Measurements from ENCODE around the gene RMI2. TPM values are rescaled to one million over a fixed set of nuclear protein-coding genes. Genes with fewer than 3 reads are reported as not detected.

RMI2 gene
- total and polyA plus RNA-seq, 2 experiments from 2014 or later, result 15.7 to 45.3 TPM

DNA sequence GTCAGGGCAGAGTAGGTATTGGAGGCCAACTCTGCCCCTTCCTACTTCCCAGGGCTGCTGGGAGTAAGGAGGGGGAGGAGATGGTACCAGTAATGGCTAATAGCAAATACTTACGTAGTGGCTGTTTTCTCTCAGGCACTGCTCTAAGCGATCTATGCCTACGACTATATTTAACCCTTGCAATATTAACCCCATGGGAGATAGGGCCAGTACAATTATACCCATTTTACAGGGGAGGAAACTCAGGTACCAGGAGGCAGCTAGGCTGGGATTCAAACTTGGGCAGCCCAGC lies 50.6 kb downstream of the RMI2 start:
- H3K4me1 ChIP-seq (ENCODE audit: low read depth), result no peaks in the 10 kb centered on the region
- TF ChIP-seq, protein P1, sequence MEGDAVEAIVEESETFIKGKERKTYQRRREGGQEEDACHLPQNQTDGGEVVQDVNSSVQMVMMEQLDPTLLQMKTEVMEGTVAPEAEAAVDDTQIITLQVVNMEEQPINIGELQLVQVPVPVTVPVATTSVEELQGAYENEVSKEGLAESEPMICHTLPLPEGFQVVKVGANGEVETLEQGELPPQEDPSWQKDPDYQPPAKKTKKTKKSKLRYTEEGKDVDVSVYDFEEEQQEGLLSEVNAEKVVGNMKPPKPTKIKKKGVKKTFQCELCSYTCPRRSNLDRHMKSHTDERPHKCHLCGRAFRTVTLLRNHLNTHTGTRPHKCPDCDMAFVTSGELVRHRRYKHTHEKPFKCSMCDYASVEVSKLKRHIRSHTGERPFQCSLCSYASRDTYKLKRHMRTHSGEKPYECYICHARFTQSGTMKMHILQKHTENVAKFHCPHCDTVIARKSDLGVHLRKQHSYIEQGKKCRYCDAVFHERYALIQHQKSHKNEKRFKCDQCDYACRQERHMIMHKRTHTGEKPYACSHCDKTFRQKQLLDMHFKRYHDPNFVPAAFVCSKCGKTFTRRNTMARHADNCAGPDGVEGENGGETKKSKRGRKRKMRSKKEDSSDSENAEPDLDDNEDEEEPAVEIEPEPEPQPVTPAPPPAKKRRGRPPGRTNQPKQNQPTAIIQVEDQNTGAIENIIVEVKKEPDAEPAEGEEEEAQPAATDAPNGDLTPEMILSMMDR (IDR thresholded peaks at IDR 0.05; ENCODE audit: low read depth, low read length), result no peak
- H3K36me3 ChIP-seq, result no peaks in the 10 kb centered on the region
- H3K27me3 ChIP-seq, result no peaks in the 10 kb centered on the region
- DNase-seq (ENCODE audit: low read depth in 1 of 2, low spot score in 1 of 2), result no peak
- H3K27ac ChIP-seq, result no peak overlapping the region
- no peak overlapping the region for H3K4me3 ChIP-seq
- no peaks in the 10 kb centered on the region for H3K9me3 ChIP-seq (ENCODE audit: low read depth)

DNA sequence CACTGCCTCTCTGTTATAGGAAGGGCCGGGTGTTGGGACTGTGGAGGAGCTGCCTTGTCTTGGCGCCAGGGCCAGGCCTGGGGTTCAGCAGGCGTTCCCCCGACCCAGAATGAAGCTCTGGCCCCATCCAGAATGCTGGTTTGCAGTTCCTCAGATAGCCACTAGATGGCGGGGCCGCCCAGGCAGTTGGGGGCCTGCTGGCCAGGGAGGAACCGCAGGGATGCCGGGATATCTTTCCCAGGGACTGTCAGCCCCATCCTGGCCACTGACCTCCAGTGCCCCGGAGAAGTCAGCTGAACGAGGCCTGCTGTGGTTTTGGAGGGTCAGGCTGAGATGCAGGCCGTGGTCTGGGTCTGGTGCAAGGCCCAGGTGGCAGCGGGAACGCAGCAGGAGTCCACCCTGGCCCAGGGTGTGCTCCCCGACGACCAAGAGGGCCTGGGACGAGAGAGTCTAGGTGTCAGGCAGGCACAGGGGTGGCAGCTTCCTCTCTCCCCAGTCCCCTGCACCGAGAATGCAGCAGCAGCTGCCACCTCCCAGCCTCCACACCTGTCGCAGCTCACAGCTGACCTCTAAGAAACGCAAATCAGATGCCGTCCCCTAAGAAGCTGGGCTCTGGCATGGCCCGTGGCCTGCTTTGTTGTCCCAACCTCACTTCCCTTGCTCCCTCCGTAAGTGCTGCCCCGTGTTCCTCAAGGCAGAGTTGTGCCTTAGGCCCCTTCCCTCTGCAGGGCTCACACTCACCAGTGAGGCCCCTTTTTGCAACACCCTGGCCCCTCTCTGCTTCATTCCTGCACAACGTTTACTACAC lies 51.2 kb downstream of the RMI2 start:
- Histone ChIP-seq H3K9me3 (ENCODE audit: low read depth) (no peaks in the 10 kb centered on the region), H3K4me1 (ENCODE audit: low read depth) (no peaks in the 10 kb centered on the region), H3K27ac (no peak overlapping the region), H3K27me3 (no peaks in the 10 kb centered on the region), H3K4me3 (no peak overlapping the region), H3K36me3 (no peaks in the 10 kb centered on the region)
- TF ChIP-seq, protein P1 (IDR thresholded peaks at IDR 0.05; ENCODE audit: low read depth, low read length), result peak; percentile 98
- DNase-seq (ENCODE audit: low read depth in 1 of 2, low spot score in 1 of 2), result peak; percentile 72 to 85

DNA sequence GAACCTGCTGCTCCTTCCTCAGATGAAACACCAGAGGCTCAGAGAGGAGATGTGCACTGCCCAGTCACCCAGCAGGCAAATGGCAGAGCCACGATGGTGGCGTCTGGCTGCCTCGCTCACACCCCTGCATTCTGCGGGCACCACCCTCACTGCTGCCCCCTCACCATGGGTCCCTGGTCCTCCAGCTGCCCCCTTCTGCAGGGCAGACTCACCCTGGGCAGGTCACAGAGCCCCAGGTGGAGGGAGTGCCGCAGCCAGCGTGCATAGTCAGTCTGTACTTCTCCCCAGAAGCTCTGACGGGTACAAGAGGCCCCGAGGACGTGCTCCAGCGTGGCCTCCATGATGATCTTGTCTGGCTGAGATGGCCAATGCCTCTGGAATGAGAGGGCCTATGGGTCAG lies 52.9 kb downstream of the RMI2 start:
- H3K4me1 ChIP-seq (ENCODE audit: low read depth), result no peaks in the 10 kb centered on the region
- H3K27me3 ChIP-seq, result no peaks in the 10 kb centered on the region
- no peak for DNase-seq (ENCODE audit: low read depth in 1 of 2, low spot score in 1 of 2)
- H3K36me3 ChIP-seq, result no peaks in the 10 kb centered on the region
- TF ChIP-seq, protein P1 (IDR thresholded peaks at IDR 0.05; ENCODE audit: low read depth, low read length), result no peak
- H3K4me3 ChIP-seq, result no peak overlapping the region
- H3K27ac ChIP-seq, result no peak overlapping the region
- no peaks in the 10 kb centered on the region for H3K9me3 ChIP-seq (ENCODE audit: low read depth)

DNA sequence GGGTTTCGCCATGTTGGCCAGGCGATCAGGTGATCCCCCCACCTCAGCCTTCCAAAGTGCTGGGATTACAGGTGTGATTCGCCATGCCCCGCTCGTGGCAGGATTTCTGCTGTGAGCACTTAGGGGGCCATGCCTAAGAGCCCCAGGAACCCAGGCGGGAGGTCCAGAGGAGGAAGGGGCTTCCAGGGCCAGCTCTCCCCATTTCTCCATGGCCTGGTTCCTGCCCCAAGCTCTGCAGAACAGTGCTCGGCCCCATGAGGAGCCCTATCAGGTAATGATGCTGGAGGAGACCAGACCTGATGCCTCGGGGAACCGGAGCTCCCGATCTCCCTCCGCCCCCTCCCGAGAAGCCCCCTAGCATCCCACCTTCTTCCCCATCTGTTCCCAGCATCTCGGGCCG lies 53.6 kb downstream of the RMI2 start:
- no peak overlapping the region for H3K4me3 ChIP-seq
- no peak for DNase-seq (ENCODE audit: low read depth in 1 of 2, low spot score in 1 of 2)
- TF ChIP-seq, protein P1 (IDR thresholded peaks at IDR 0.05; ENCODE audit: low read depth, low read length), result no peak
- H3K4me1 ChIP-seq (ENCODE audit: low read depth), result no peaks in the 10 kb centered on the region
- H3K27me3 ChIP-seq, result no peaks in the 10 kb centered on the region
- H3K9me3 ChIP-seq (ENCODE audit: low read depth), result no peaks in the 10 kb centered on the region
- no peak overlapping the region for H3K27ac ChIP-seq
- no peaks in the 10 kb centered on the region for H3K36me3 ChIP-seq

DNA sequence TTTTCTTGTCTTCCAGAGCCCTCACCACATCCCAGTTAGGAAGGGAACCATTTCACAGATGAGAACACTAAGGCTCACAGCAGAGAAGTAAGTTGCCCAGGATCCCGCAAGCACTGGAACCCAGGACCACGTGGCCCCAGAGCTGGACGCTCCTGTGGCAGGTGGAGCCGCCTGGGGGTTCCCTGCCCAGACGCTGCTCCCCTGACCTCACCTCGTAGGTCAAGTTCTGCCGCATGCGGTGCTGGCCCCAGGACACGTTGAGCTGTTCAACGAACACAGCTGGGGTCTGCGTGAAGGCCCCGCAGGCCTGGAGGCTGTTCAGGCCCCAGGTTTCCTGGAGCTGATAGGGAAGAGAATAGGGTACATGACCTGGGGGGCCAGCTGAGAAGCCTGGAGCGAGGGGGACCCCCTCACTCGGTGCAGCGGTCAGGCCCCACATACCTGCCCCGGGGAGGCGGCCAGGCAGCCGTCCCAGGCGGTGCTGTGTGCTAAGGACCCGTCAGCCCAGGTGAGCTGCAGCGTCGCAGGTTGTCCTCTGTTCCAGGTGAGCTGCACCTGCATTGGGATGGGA lies 54.1 kb downstream of the RMI2 start:
- Histone ChIP-seq H3K4me3 (no peak overlapping the region), H3K36me3 (no peaks in the 10 kb centered on the region), H3K27ac (no peak overlapping the region), H3K27me3 (no peaks in the 10 kb centered on the region), H3K9me3 (ENCODE audit: low read depth) (no peaks in the 10 kb centered on the region), H3K4me1 (ENCODE audit: low read depth) (no peaks in the 10 kb centered on the region)
- DNase-seq (ENCODE audit: low read depth in 1 of 2, low spot score in 1 of 2), result no peak
- TF ChIP-seq, protein P1 (IDR thresholded peaks at IDR 0.05; ENCODE audit: low read depth, low read length), result no peak

Measured in cardiac muscle cell (in vitro differentiated cells and primary cell).